Endothelial cell of umbilical vein (primary cell): Measurements from ENCODE around the gene MARK3. TPM values are rescaled to one million over a fixed set of nuclear protein-coding genes. Genes with fewer than 3 reads are reported as not detected.

ENCODE experiments used
- BruUV-seq: library from RNA; stranded (reverse); fragments of 400-500 nt; replicated peaks from 2 replicates; lab custom pipeline; 2021; lab: Mats Ljungman, UMichigan
- CTCF ChIA-PET: fragments of 300-600, 350-600 bp; sonication (Branson Sonifier 250); formaldehyde crosslinking; loops from one replicate; lab custom pipeline; 2021; ENCODE audit warnings: antibody characterized with exemption, inconsistent platforms; lab: Charles Lee
- POLR2A ChIA-PET: fragments of 300-600, 350-600 bp; sonication (Branson Sonifier 250); formaldehyde crosslinking; loops from one replicate; lab custom pipeline; 2021; ENCODE audit warnings: antibody characterized with exemption, inconsistent platforms; lab: Charles Lee
- DNase-seq: peaks from one replicate; pipeline ENCODE4 v3.0.0-alpha.2; 2011; ENCODE audit warnings: low read depth, low spot score
- FAIRE-seq: peaks from 2 replicates; lab custom pipeline; 2011; peaks lifted over from hg19 to GRCh38; lab: Jason Lieb, UNC
- H2AFZ ChIP-seq: 2 replicates; pipeline ENCODE4 v1.6.0; 2012; ENCODE audit warnings: low read depth, low read length, control low read depth, inconsistent platforms
- H3K27ac ChIP-seq: 2 replicates; pipeline ENCODE4 v1.5.1; 2011; ENCODE audit warnings: low read depth, mild to moderate bottlenecking, control low read depth, low read length, moderate library complexity; ENCODE audit not compliant: insufficient read depth
- H3K27me3 ChIP-seq, 2 experiments: 2 replicates each; pipeline versions ENCODE4 v1.6.0 to v1.6.1; 2011; ENCODE audit warnings: low read length in 2 of 2, mixed read lengths in 1 of 2; ENCODE audit not compliant: control insufficient read depth in 2 of 2, insufficient read depth in 2 of 2
- H3K36me3 ChIP-seq, 2 experiments: 2 replicates in 1 of 2; 3 replicates in 1 of 2; pipeline ENCODE4 v1.5.1; 2011; ENCODE audit warnings: low read length in 2 of 2, mild to moderate bottlenecking in 1 of 2, moderate library complexity in 1 of 2; ENCODE audit not compliant: control insufficient read depth in 2 of 2, insufficient read depth in 2 of 2; ENCODE audit errors: extremely low read depth in 1 of 2
- H3K4me1 ChIP-seq: 3 replicates; pipeline ENCODE4 v1.5.1; 2011; ENCODE audit warnings: mild to moderate bottlenecking, low read length; ENCODE audit not compliant: control insufficient read depth, insufficient read depth; ENCODE audit errors: extremely low read depth
- H3K4me2 ChIP-seq: 2 replicates; pipeline ENCODE4 v1.6.1; 2011; ENCODE audit warnings: low read length, control low read depth, mixed read lengths; ENCODE audit not compliant: insufficient read depth
- H3K4me3 ChIP-seq, 3 experiments: fragments of 200-600 bp in 1 of 3; sonication (generic), shearing (Covaris generic) in 1 of 3; replicated peaks in 1 of 3; 2 replicates each; pipeline ENCODE4 v1.5.1; 2011 to 2016; ENCODE audit warnings: control low read depth in 3 of 3, low read length in 3 of 3, mild to moderate bottlenecking in 2 of 3, inconsistent platforms in 1 of 3, low read depth in 1 of 3, moderate library complexity in 1 of 3; ENCODE audit not compliant: insufficient read depth in 1 of 3
- H3K79me2 ChIP-seq: 2 replicates; pipeline ENCODE4 v1.6.0; 2012; ENCODE audit warnings: low read length, inconsistent platforms; ENCODE audit not compliant: control insufficient read depth, insufficient read depth
- H3K9ac ChIP-seq: replicated peaks from 2 replicates; pipeline ENCODE3; 2011; ENCODE audit warnings: low read length, control low read depth; ENCODE audit not compliant: insufficient read depth; ENCODE audit errors: extremely low read depth
- H3K9me1 ChIP-seq: replicated peaks from 3 replicates; pipeline ENCODE4 v1.6.0; 2011; ENCODE audit warnings: mild to moderate bottlenecking, low read length; ENCODE audit not compliant: control insufficient read depth, insufficient read depth; ENCODE audit errors: extremely low read depth
- H3K9me3 ChIP-seq: replicated peaks from 2 replicates; pipeline ENCODE4 v1.5.1; 2012; ENCODE audit warnings: low read length, inconsistent platforms; ENCODE audit not compliant: control insufficient read depth, insufficient read depth
- H4K20me1 ChIP-seq: replicated peaks from 2 replicates; pipeline ENCODE3; 2011; ENCODE audit warnings: mild to moderate bottlenecking, low read length; ENCODE audit not compliant: control insufficient read depth, insufficient read depth; ENCODE audit errors: extremely low read depth
- CTCF ChIP-seq, 2 donors: IDR thresholded peaks; 1 replicate in 1 of 2; 2 replicates in 1 of 2; pipeline ENCODE4 v1.5.1; 2011; ENCODE audit warnings: low read length in 2 of 2, mild to moderate bottlenecking in 2 of 2, moderate library complexity in 2 of 2, control low read depth in 1 of 2, inconsistent platforms in 1 of 2, low read depth in 1 of 2; ENCODE audit not compliant: insufficient read depth in 1 of 2; ENCODE audit errors: extremely low read depth in 1 of 2
- EZH2 ChIP-seq: IDR thresholded peaks from 2 replicates; pipeline ENCODE4 v1.6.1; 2012; ENCODE audit warnings: borderline replicate concordance, low read depth, mild to moderate bottlenecking, moderate library complexity, low read length, inconsistent platforms; ENCODE audit not compliant: severe bottlenecking
- FOS ChIP-seq: IDR thresholded peaks from 2 replicates; pipeline ENCODE4 v1.6.1; 2011; ENCODE audit warnings: mild to moderate bottlenecking, low read length, moderate library complexity, borderline replicate concordance; ENCODE audit not compliant: insufficient read depth
- GATA2 ChIP-seq: IDR thresholded peaks from 2 replicates; pipeline ENCODE4 v1.7.0; 2011; ENCODE audit warnings: low read depth, mild to moderate bottlenecking, moderate library complexity, mixed read lengths, low read length; ENCODE audit not compliant: insufficient read length, insufficient read depth
- JUN ChIP-seq: IDR thresholded peaks from 2 replicates; pipeline ENCODE4 v1.6.1; 2011; ENCODE audit warnings: borderline replicate concordance, low read depth; ENCODE audit not compliant: insufficient read length, insufficient read depth
- MYC ChIP-seq: IDR thresholded peaks from one replicate; pipeline ENCODE4 v1.6.1; 2011; ENCODE audit warnings: mild to moderate bottlenecking, low read depth, low read length
- POLR2A ChIP-seq: IDR thresholded peaks from 2 replicates; pipeline ENCODE4 v1.6.1; 2012; ENCODE audit warnings: low read depth, mild to moderate bottlenecking, control low read depth, low read length
- POLR2AphosphoS5 ChIP-seq: IDR thresholded peaks from 2 replicates; pipeline ENCODE4 v1.6.1; 2012; ENCODE audit warnings: low read depth, mild to moderate bottlenecking, control low read depth, low read length, moderate library complexity; ENCODE audit not compliant: insufficient read depth
- dilution Hi-C: fragments of 300-500 bp; cut with MboI; formaldehyde crosslinking; loops from one replicate; pipeline ENCODE4 v1.15.0; 2019; ENCODE audit warnings: low sequenced_read_pairs; ENCODE audit not compliant: extremely low pct_ligation_motif_present
- intact Hi-C: fragments of 100-400 bp; cut with micrococcal nuclease; formaldehyde crosslinking; loops from one replicate; pipeline ENCODE4 v1.10.0; 2022
- polyA plus RNA-seq, 4 experiments: library from polyadenylated mRNA; depleted of rRNA in 3 of 4; stranded (reverse) in 3 of 4; unstranded in 1 of 4; fragments of >200 nt; gene quantifications; 2 replicates each; pipeline versions ENCODE4 v1.2.1 to v1.2.3, GENCODE V29; 2011 to 2012; ENCODE audit warnings: missing spikeins in 1 of 4
- total RNA-seq: library from RNA; stranded (reverse); gene quantifications from 2 replicates; pipeline ENCODE4 v1.2.3, GENCODE V29; 2021
- TF ChIP-seq, protein P1 (sequence below): IDR thresholded peaks from 2 replicates; pipeline ENCODE4 v1.6.1; 2011; ENCODE audit not compliant: insufficient read depth, insufficient read length

Gene MARK3
- total and polyA plus RNA-seq, 2 donors (not counting 3 experiments of a cell fraction or from before 2014, with no cell fraction given) = 46.6 to 96.1 TPM

DNA sequence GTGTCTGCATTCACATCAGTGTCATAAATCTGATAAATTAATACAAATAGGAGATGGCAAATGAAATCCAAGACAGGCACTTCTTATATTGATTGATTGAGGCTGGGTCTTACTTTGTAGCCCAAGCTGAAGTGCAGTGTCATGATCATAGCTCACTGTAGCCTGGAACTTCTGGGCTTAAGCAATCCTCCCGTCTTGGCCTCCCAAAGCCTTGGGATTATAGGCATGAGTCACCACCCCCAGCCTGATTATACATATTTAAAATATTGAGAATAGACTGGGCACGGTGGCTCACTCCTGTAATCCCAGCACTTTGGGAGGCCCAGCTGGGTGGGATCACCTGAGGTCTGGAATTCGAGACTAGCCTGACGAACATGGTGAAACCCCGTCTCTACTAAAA, 51.3 kb downstream of the MARK3 start:
- TF ChIP-seq FOS (no peak), POLR2A (no peak), GATA2 (no peak), EZH2 (no peak), CTCF (IDR thresholded peaks at IDR 0.05; ENCODE audit: extremely low read depth in 1 of 2, insufficient read depth in 1 of 2, low read depth in 1 of 2, low read length in 2 of 2) (no peak), POLR2AphosphoS5 (no peak), MYC (no peak), JUN (no peak)
- TF ChIP-seq, protein P1, sequence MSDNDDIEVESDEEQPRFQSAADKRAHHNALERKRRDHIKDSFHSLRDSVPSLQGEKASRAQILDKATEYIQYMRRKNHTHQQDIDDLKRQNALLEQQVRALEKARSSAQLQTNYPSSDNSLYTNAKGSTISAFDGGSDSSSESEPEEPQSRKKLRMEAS = no peak
- Histone ChIP-seq H3K9me1 (peaks cover 2% of the 10 kb centered on the region), H3K27ac (no peak overlapping the region), H3K9ac (no peak overlapping the region), H2AFZ (no peak overlapping the region), H3K79me2 (peaks cover 70% of the 10 kb centered on the region), H3K9me3 (no peaks in the 10 kb centered on the region), H3K36me3 (peaks cover 5 to 6% of the 10 kb centered on the region in 2 experiments), H3K4me2 (no peak overlapping the region), H4K20me1 (no peaks in the 10 kb centered on the region), H3K4me1 (no peaks in the 10 kb centered on the region), H3K27me3 (no peaks in the 10 kb centered on the region), H3K4me3 (no peak overlapping the region)
- BruUV-seq = no TSS peak
- FAIRE-seq (no peak), DNase-seq (no peak)
- intact Hi-C loops (no loop called here), dilution Hi-C loops (no loop called here)
- ChIA-PET CTCF (no interaction called here), POLR2A (no interaction called here)
